Endometrial microvascular endothelial cells (primary cell): ENCODE data around the gene SCRN2. TPM values are rescaled to one million over a fixed set of nuclear protein-coding genes. Genes with fewer than 3 reads are reported as not detected.

Source experiments
- in situ Hi-C: cut with HindIII; loops from 2 replicates; pipeline ENCODE4 v1.10.0; 2017; ENCODE audit warnings: low sequenced_read_pairs, low pct_unique_long_range_greater_than_20kb; ENCODE audit errors: inconsistent ontology term
- total RNA-seq: library from RNA; depleted of rRNA; stranded (reverse); fragments of >200 nt; gene quantifications from one replicate; pipeline ENCODE4 v1.2.3, GENCODE V29; 2015; ENCODE audit errors: inconsistent ontology term

Gene SCRN2
- 32.3 TPM for total RNA-seq

DNA sequence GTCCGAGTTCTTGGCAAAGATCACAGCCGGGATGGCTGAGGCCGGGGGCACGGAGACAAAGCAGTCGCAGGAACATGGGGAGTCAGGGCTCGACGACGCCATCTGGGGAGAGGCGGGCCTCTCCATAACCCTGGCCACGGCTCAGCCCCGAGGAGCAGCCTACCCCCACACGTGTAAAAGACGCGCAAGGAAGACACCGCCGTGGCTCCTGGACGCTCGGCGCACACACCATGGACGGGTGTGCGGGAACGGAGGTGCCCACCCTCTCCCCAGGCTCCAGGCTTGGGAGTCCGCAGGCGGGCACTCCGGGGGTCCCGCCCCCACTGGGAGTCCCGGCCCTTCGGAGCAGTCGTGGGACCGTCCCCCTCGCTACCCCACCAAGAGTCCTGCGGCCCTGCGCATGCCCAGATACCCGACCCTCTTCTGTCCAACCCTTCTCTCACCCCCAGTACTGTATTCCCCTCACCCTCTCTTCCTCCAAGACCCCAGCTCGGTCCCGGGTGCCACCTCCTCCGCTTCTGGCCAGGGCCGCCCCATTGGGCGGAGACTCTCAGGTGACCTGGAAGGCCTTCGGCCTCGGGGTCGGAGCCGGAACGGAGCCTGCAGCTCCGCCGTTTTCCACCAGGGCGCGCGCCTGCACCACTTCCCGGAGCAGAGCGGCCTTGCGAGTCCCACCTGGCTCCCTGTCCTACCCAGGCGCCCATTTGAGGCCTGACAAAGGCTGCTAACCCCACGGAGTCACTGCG is at the start of gene SCRN2:
Gene SCRN2 (minus strand): TSS at position 532 of the 746 bp plus-strand sequence. CDS start 430 bp downstream, at position 102.
- in situ Hi-C loops: no loop called here

DNA sequence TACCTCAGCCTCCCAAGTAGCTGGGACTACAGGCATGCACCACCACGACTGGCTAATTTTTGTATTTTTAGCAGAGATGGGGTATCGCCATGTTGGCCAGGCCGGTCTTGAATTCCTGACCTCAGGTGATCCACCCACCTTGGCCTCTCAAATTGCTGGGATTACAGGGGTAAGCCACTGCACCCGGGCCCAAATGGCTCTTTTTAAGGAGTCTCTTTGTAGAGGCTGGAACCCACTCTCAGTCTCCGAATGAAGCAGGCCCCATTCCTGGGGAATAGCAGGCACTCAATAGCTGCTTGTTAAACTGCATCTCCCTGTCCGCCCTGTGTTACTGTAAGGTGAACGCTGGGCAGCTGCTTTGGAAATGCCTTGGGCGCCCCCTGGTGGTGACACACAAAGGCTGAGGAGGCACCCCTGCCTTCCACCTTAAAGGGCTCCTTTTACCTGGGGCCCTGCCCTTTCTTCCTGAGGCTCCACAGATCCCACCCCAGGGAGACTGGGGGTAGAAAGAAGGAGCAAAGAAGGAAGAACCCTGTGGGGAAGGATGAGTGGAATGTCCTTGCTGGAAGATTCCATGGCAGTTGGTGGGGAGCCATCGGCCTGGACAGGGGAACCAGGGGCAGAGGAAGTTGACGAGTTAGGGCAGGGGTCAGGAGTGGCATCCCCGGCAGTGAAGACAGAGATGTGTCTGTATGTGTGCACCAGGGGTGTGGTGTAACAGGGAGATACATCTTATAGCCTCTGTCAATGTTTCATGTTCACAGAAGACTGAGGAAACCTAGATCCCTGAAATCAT is 48.9 kb upstream of the SCRN2 start:
- in situ Hi-C loops: no loop called here

- in situ Hi-C loops: no loop called here
These were observed 47.2 kb upstream of the SCRN2 start for GRCh38 chr17:47888293-47888692.

DNA sequence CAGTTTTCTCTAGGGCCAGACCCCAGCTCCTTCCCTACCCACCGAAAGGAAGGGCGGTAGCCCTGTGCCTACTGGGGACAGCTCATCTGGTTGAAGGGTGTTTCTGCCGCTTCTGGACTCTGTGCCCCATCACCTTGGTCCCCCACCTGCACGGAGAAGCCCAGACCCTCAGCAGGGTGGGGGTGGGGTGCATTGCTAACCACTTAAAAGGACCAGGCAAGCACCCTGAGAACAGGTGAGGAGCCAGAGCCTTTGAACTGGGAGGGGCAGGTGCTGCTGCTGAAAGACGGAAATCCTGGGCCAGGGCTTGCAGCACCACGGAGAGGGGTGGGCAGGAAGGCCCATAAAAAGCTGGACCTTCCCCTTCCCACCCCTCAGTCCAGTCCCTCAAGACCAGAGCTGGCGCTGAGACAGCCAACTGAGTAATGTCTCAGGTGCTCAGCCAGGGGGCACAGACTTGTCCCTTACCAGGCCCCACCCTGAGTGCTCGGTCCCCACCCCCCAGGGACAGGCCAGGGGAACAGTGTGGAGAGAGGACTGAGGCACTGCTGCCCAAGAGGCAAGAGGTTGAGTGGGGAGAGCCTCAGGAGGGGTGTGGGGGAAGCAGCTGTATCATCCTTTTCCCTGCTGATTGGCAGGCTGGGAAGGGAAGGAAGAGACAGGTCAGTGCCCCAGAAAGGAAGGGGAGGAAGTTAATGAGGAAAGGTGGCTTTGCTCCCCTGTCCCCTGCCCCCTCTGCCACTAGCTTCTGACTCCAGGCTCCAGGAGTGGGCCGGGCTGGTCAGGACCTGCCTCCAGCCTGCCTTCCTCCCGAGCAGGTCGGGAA is 44.0 kb upstream of the SCRN2 start:
- in situ Hi-C loops: no loop called here

DNA sequence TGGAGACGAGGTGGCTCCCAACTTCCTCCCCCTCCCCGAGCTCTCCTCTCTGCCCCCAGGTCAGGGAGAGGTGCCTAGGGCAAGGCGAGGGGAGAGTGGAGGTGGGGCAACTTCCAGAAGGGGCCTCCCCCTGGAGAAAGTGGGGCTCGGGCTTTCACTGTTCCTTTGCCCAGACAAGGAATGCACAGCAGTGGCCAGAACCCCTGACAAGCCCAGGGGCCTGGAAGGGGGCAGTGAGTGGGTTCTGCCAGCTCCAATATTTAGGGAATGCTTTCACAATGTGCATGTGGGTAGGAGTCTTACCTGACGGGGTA is 43.3 kb upstream of the SCRN2 start:
- in situ Hi-C loops: no loop called here

DNA sequence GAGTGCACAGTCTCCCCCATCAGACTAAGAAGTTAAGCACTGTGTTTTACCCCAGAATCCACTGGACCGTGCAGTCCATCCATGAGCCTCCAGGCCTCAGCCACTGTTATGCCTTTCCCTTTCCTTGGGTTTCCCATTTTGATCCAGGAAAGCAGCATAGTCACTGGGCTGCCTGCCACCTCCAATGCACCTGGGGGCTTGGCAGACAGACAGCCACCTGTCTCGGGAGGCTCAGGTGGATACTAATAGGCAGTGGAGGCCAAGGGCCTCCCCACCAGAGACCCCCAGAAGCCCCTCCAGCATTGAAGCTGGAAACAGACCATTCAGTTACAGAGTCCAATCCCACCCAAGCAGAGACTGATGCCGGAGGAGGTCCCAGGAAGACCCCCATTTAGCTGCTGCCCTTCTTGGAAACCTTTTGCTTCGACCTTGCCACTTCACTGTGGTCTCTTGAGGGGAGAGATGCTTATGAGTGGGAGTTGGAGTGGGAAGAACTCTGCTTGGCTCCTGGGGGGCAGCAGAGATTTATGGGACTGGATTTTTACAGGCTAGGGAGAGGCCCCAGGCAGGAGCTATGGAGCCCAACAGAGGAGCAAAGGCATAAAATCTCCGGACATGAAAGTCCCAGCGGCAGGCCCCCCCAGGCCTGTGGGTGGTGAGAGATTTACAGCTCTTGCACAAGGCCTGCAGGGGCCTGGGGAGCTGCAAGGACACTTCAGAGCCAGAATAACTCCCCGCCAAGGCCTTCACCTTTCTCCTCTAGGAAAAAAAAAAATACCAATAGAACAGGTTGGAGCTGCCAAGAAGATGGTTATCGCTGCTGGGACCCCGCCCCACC is 42.7 kb upstream of the SCRN2 start:
- in situ Hi-C loops: no loop called here

DNA sequence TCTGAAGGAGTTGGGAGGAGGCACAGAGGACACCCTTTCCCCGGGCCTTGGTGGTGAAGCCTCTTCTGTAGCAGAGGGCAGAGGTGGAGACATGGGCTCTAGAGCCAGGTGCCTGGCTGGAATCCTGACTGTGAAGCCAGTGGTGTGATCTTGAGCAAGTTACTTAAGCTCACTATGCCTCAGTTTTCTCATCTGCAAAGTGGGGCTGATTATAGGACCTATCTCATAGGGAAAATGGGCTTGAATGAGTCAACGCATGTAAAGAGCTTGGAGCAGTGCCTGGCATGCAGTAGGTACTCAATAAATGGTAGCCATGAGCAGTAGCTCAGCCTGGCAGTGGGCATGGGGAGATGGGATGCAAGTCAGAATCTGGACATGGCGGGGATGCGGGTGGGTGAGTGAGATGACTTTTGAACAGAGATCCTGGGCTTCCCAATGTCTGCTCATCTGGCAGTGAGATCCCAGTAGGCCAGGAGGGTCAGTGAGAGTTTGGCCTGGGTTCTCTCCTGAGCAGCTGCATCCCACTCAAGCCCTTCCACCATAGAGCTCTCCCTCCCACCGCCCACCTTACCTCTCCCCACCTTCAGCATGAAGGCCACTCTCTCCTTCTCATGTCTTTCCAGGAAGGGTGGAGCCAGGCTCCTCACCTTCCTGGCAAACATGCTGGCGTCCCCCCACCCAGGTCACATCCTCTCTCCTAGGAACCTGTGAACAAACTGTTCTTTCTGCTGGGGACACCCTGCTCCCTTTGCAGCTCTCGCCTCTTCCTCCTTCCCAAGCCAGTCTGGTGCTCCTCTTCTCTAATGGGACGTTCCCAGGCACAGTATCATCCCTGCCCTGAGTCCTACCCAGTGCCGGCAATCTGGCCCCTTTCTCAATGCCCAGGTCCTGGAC is 41.9 kb upstream of the SCRN2 start:
- in situ Hi-C loops: no loop called here

DNA sequence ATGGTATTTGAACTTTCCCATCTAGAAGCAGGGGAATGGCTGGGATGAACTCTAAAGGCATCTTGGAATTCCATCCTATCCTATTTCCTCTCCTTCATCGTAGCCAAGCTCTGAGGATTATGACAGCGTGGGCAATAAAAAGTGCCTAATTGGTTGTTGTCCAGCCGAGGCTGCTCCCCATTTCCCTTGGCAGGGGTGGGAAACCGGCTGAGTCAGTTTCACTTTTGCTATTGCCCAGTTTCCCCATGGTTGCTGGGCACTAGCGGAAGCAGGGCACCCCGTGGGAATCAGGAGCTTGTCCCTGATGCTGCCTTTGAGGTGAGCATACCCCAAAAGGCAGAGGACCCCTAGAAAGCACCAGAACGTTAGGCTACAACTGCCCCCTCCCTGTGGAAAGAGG is 41.2 kb upstream of the SCRN2 start:
- in situ Hi-C loops: no loop called here

DNA sequence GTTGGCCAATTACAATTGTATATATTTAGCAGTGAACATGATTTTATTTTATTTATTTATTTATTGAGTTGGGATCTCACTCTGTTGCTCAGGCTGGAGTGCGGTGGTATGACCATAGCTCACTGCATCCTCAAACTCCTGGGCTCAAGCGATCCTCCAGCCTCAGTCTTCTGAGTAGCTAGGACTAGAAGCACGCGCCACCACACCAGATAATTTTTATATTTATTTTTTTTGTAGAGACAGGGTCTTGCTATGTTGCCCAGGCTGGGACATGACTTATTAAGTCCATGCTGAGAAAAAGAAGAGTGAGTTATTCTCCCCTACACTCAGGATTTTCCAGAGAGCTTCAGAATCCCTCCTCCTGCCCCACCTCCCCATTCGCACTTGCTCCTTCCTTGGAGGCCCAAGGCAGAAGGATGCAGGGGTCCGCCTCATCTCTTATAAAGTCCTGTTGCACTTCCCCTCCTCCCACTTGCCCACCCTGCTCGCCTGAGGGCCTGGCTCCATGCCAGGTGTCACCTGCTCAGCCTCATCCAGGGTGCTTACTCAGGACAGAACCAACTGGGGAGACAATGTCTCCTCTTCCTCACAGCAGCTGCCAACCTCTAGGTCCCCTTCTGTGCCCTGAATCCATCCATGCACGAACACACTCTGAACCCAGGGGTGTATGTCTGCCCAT is 38.8 kb upstream of the SCRN2 start:
- in situ Hi-C loops: no loop called here

- in situ Hi-C loops: no loop called here
These were observed 38.0 kb upstream of the SCRN2 start for GRCh38 chr17:47879028-47879585.

DNA sequence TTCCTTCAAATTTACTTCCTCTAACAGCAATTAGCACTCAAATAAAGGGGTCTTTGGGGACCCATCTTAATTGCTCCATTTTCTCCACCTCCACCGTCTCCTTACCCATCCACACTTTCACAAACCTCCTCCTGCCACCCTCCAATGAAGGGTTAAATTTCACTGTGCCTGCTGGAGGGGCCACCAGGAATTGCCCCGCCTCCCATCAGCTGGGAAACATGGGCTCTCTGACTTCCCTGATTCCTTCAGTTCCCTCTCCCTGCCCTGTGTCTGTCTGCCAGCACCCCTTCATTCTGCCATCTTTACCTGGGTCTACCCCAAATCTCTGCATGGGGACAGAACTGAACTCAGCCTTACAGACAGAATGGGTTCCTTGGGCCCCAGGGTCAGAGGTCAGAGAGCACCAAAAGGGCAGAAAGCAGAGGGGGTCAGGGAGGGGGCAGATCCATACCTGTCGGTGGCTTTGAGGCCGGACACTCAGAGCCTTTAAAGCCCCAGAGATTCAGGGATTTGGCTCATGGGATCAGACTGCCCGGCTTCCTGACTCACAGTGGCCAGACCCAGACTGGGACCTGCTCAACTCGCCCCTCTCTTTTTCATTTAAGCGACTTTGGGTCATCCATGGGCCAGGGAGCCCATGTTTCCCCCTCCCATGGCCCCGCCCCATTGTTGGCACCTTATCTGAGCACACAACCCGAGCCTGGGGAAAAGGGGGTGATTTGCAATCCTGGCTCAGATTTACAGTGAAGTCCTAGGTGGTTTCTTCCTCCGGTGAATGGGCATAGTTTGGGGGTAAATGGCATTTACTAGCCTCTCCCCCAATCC is 37.3 kb upstream of the SCRN2 start:
- in situ Hi-C loops: no loop called here

GRCh38 chr17:47877368-47878034 is 36.4 kb upstream of the SCRN2 start:
- in situ Hi-C loops: no loop called here

GRCh38 chr17:47875011-47875985 is 34.2 kb upstream of the SCRN2 start:
- in situ Hi-C loops: no loop called here

GRCh38 chr17:47873200-47874090 is 32.4 kb upstream of the SCRN2 start:
- in situ Hi-C loops: no loop called here
